Effector memory CD4-positive, alpha-beta T cell (primary cell): Measurements from ENCODE around the gene PPP1R3C.

ENCODE experiments used
- DNase-seq, 3 donors: peaks; one replicate each; pipeline ENCODE4 v3.0.0-alpha.2; 2020
- H3K27ac ChIP-seq: 2 replicates; pipeline ENCODE4 v1.7.0; 2013; ENCODE audit warnings: mild to moderate bottlenecking, low read length, moderate library complexity; ENCODE audit not compliant: insufficient read depth, poor library complexity, severe bottlenecking
- H3K27me3 ChIP-seq: replicated peaks from 2 replicates; pipeline ENCODE4 v1.7.0; 2013; ENCODE audit warnings: mild to moderate bottlenecking, low read length; ENCODE audit not compliant: insufficient read depth, control insufficient read depth, poor library complexity, severe bottlenecking
- H3K36me3 ChIP-seq: 2 replicates; pipeline ENCODE4 v1.7.0; 2013; ENCODE audit warnings: mild to moderate bottlenecking, low read length, moderate library complexity; ENCODE audit not compliant: control insufficient read depth, insufficient read depth
- H3K4me1 ChIP-seq: 2 replicates; pipeline ENCODE4 v1.7.0; 2013; ENCODE audit warnings: low read length, mild to moderate bottlenecking; ENCODE audit not compliant: control insufficient read depth, insufficient read depth, poor library complexity, severe bottlenecking
- H3K4me3 ChIP-seq: 2 replicates; pipeline ENCODE4 v1.7.0; 2013; ENCODE audit warnings: low read length, low read depth, mild to moderate bottlenecking; ENCODE audit not compliant: insufficient read depth, poor library complexity, severe bottlenecking
- H3K9me3 ChIP-seq: 2 replicates; pipeline ENCODE4 v1.7.0; 2013; ENCODE audit warnings: mild to moderate bottlenecking, low read length, moderate library complexity; ENCODE audit not compliant: control insufficient read depth

PPP1R3C gene

DNA sequence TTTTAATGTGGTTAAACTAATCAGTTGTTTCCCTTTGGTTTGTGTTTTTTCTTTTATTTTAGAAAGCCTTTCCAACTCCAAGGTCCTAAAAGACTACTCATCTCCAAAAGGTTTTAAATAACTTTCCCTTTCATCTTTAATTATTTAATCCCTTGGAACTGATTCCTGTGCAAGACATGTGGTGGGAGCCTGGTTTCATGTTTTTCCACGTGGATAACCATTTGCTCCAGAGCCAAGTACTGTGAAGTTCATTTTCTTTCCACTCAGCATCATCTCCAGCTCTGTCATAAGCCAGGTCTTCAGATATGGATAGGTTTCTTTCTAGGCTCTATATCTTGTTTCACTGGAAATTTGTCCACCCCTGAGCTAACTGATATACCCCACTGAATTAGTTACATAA is 16.7 kb downstream of the PPP1R3C start:
- no peaks in the 10 kb centered on the region for H3K9me3 ChIP-seq
- H3K27me3 ChIP-seq, result peaks cover 4% of the 10 kb centered on the region
- DNase-seq, result no peak
- H3K36me3 ChIP-seq, result no peaks in the 10 kb centered on the region
- H3K27ac ChIP-seq, result no peak overlapping the region
- no peak overlapping the region for H3K4me3 ChIP-seq
- H3K4me1 ChIP-seq, result no peaks in the 10 kb centered on the region

- Histone ChIP-seq H3K4me3 (no peak overlapping the region), H3K27ac (no peak overlapping the region)
These were observed 18.6 kb downstream of the PPP1R3C start for GRCh38 chr10:91614225-91614624.

DNA sequence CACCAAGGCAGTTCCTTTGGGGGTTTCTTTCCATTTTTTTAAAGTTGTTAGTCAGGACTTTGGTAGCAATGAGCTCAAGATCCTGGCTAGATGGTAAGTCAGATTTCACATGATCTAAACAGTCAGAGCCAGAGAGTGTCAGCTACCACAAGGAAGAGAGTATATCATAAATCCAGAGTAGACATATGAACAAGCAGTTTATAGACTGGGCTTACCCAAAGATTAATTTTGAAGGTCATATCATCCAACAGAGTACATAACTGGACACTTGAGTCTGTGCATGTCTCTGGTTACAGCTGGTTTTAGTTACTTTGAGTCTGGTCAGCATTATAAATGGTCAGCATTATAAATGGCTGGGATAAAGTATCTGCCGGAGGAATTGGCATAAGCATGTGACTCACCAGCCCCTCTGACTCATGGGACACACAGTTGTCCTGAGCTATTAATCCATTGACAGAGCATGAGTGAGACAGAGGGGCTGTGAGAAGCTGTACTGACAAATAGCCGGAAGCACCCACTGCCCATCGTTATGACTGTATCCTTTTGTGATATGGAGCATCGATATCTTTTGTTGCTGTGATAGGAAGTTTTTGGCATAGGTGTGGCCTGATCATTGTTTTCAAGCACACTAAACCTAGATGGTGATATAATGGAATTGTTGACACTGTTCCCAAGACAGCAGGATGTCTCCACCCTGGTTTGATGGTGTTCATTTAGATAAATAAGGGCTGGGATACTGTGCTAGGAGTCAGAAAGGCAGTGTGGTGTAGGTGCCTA is 19.3 kb downstream of the PPP1R3C start:
- H3K27ac ChIP-seq, result no peak overlapping the region
- H3K4me1 ChIP-seq, result no peaks in the 10 kb centered on the region
- H3K9me3 ChIP-seq, result no peaks in the 10 kb centered on the region
- H3K4me3 ChIP-seq, result no peak overlapping the region
- no peak for DNase-seq
- peaks cover 4% of the 10 kb centered on the region for H3K27me3 ChIP-seq
- H3K36me3 ChIP-seq, result no peaks in the 10 kb centered on the region

More at GRCh38 chr10:91614225-91614624, 18.6 kb downstream of the PPP1R3C start:
- H3K36me3 ChIP-seq, result no peaks in the 10 kb centered on the region
- peaks cover 4% of the 10 kb centered on the region for H3K27me3 ChIP-seq
- DNase-seq, result no peak
- no peaks in the 10 kb centered on the region for H3K4me1 ChIP-seq
- H3K9me3 ChIP-seq, result no peaks in the 10 kb centered on the region

- Histone ChIP-seq H3K9me3 (no peaks in the 10 kb centered on the region), H3K4me1 (no peaks in the 10 kb centered on the region)
- DNase-seq, result no peak
These were observed 22.0 kb downstream of the PPP1R3C start for GRCh38 chr10:91610919-91611318.

GRCh38 chr10:91610444-91610843 is 22.4 kb downstream of the PPP1R3C start:
- Histone ChIP-seq H3K27me3 (no peaks in the 10 kb centered on the region), H3K4me3 (no peak overlapping the region), H3K4me1 (no peaks in the 10 kb centered on the region), H3K36me3 (no peaks in the 10 kb centered on the region), H3K27ac (no peak overlapping the region), H3K9me3 (no peaks in the 10 kb centered on the region)
- DNase-seq, result no peak

More at GRCh38 chr10:91610919-91611318, 22.0 kb downstream of the PPP1R3C start:
- no peaks in the 10 kb centered on the region for H3K27me3 ChIP-seq
- H3K4me3 ChIP-seq, result no peak overlapping the region
- H3K27ac ChIP-seq, result no peak overlapping the region
- H3K36me3 ChIP-seq, result no peaks in the 10 kb centered on the region

DNA sequence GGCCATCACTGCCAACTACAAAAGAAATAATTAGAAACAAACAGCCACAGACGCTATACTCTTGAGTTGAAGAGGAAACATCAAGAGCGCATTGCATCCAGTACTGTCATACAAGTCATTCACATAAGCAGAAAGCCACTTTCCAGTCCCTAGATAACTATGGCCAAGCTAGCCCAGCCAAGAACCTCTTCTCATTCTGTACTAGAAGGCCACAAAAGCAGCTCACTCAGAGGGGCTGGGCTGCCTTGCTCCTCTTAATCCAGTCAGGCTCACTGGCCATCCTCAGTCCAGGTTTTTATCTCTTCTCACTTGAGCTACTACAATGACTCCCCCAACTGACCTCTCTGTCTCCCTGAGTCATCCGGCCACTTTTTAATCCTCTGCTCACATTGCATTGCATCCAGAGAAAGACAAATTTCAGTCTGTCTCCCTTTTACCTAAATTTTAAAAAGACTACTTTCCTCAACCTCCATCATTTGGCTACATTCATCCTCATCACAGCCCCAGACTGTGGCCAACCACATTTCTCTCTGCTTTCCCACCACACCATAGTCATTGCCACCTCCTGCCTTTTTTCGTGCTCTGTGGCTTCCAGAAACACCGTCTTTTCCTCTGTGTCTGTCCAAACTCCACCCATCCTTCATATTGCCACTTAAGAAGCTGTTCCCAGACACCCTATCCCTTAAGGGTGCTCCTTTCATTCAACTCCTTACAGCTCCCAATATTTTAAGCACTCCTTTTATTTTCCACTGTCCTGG is 25.0 kb downstream of the PPP1R3C start:
- DNase-seq, result no peak
- Histone ChIP-seq H3K36me3 (no peaks in the 10 kb centered on the region), H3K4me3 (no peak overlapping the region), H3K27ac (no peak overlapping the region), H3K4me1 (no peaks in the 10 kb centered on the region), H3K27me3 (no peaks in the 10 kb centered on the region), H3K9me3 (no peaks in the 10 kb centered on the region)

DNA sequence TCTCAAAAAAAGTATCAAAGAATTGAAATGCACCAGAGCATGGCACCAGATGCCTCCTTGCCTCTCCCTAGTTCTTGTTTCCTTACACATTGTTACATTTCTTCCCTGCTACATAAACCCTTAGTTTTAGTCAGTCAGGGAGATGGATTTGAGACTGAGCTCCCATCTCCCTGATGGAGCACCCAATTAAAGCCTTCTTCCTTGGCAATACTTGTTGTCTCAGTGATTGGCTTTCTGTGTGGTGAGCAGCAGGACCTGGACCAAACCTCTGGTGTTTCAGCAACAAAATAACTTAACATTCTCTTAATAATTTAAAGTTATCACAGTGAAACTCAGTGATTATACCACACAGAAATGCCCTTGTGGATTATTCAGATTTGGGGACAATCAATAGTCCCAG is 26.9 kb downstream of the PPP1R3C start:
- Histone ChIP-seq H3K36me3 (no peaks in the 10 kb centered on the region), H3K4me1 (no peaks in the 10 kb centered on the region), H3K4me3 (no peak overlapping the region), H3K9me3 (no peaks in the 10 kb centered on the region), H3K27me3 (no peaks in the 10 kb centered on the region), H3K27ac (no peak overlapping the region)
- no peak for DNase-seq

DNA sequence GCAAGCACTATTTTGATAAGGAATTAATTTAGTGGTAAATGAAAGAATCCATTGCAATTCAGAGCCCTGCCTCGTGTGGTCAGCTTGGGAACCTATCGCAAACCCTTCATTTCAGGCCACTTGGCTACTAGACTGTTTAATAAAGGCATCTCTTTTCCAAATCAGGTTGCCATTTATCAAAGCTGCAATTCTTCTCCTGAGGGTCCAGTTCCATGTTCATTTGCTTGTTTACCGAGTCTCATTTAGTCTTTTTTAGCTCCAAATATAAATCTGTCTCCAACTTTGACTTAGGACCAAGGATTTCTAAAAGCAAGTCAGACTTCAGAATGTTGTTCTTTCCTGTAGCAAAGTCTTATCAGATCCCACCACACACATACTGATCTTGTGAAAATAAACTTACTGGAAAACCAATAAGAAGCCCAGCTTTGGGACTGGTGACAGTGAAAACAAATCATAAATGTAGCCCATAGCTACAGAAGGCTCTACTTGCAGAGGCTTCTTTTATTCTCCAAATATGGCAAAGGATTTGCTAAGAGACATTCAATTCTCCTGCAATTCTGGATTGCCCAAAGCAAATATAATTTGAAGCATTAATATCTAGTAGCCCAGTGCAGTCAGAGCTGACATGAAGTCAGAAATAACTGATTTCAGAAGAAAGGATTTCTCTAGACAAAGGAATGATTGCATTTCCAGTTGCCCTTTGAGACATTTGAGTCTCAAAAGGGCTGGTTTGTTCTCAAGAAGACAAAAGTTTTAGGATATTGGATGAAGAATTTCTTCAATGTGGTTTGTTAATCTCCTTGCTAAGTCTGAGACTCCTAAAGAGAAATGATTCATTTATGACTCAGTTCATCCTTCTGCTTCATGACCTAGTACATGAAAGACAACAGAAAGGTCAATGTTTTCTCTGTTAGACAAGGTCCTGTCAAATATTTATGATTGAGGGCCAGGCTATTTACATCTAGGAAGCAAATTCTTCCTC is 28.0 kb downstream of the PPP1R3C start:
- DNase-seq, result no peak
- Histone ChIP-seq H3K27ac (no peak overlapping the region), H3K36me3 (no peaks in the 10 kb centered on the region), H3K9me3 (no peaks in the 10 kb centered on the region), H3K4me1 (no peaks in the 10 kb centered on the region), H3K27me3 (no peaks in the 10 kb centered on the region), H3K4me3 (no peak overlapping the region)

GRCh38 chr10:91603931-91604331 is 28.9 kb downstream of the PPP1R3C start:
- no peak for DNase-seq
- Histone ChIP-seq H3K27me3 (no peaks in the 10 kb centered on the region), H3K4me3 (no peak overlapping the region), H3K4me1 (no peaks in the 10 kb centered on the region), H3K27ac (no peak overlapping the region), H3K9me3 (no peaks in the 10 kb centered on the region), H3K36me3 (no peaks in the 10 kb centered on the region)
